Spleen (tissue), 11 donors: Measurements from ENCODE around the gene TAGLN2. TPM values are rescaled to one million over a fixed set of nuclear protein-coding genes. Genes with fewer than 3 reads are reported as not detected.

Source experiments
- DNase-seq: peaks from one replicate; pipeline ENCODE4 v3.0.0-alpha.2; 2020
- H3K27ac ChIP-seq, 8 donors: fragments of 200-600 bp; sonication (generic) in 7 of 8; 1 replicate in 4 of 8; 2 replicates in 4 of 8; pipeline versions ENCODE4 v1.5.0 to v1.8.0; 2016 to 2021; ENCODE audit warnings: inconsistent platforms in 4 of 8, mild to moderate bottlenecking in 4 of 8, moderate library complexity in 1 of 8
- H3K27me3 ChIP-seq, 7 donors: fragments of 200-600 bp; sonication (generic) in 6 of 7; replicated peaks in 1 of 7; 1 replicate in 4 of 7; 2 replicates in 3 of 7; pipeline versions ENCODE4 v1.5.0 to v1.8.0; 2016 to 2021; ENCODE audit warnings: inconsistent platforms in 3 of 7, mild to moderate bottlenecking in 1 of 7
- H3K36me3 ChIP-seq, 6 donors: fragments of 200-600 bp; sonication (generic) in 5 of 6; 1 replicate in 4 of 6; 2 replicates in 2 of 6; pipeline versions ENCODE4 v1.5.0 to v1.8.0; 2016 to 2021; ENCODE audit warnings: inconsistent platforms in 2 of 6
- H3K4me1 ChIP-seq, 6 donors: fragments of 200-600 bp; sonication (generic) in 5 of 6; 1 replicate in 3 of 6; 2 replicates in 3 of 6; pipeline versions ENCODE4 v1.5.0 to v1.8.0; 2016 to 2021; ENCODE audit warnings: inconsistent platforms in 3 of 6
- H3K4me3 ChIP-seq, 8 donors: fragments of 200-600 bp; sonication (generic) in 7 of 8; 1 replicate in 4 of 8; 2 replicates in 4 of 8; pipeline versions ENCODE4 v1.5.0 to v1.8.0; 2016 to 2021; ENCODE audit warnings: inconsistent platforms in 4 of 8, mild to moderate bottlenecking in 4 of 8, moderate library complexity in 2 of 8
- H3K9me3 ChIP-seq, 8 donors: fragments of 200-600 bp; sonication (generic) in 7 of 8; 1 replicate in 4 of 8; 2 replicates in 4 of 8; pipeline versions ENCODE4 v1.5.0 to v1.8.0; 2016 to 2021; ENCODE audit warnings: inconsistent platforms in 4 of 8
- POLR2A ChIP-seq, 3 donors: fragments of 450-650 bp; IDR thresholded peaks; one replicate each; pipeline ENCODE4 v1.5.1; 2017; ENCODE audit warnings: antibody characterized with exemption in 3 of 3, mild to moderate bottlenecking in 1 of 3
- POLR2AphosphoS5 ChIP-seq, 3 donors: sonication (generic); formaldehyde crosslinking; IDR thresholded peaks; one replicate each; pipeline ENCODE4 v1.5.1; 2017; ENCODE audit warnings: antibody characterized with exemption in 3 of 3
- whole genome bisulfite sequencing, 5 donors: extraction: QIAGEN DNeasy Blood & Tissue Kit in 3 of 5; methylation state at CpG; one replicate each; pipeline versions ENCODE4 v1.1.5 to v1.1.7; 2013 to 2018; 5-methylcytosine and 5-hydroxymethylcytosine counted together
- intact Hi-C: fragments of 100-400 bp; cut with DNase I; formaldehyde crosslinking; loops from one replicate; pipeline ENCODE4 v1.15.0; 2023; ENCODE audit warnings: low total_unique reads
- polyA plus RNA-seq, 3 donors: library from polyadenylated mRNA; stranded (reverse); fragments of 200-250 nt; gene quantifications; one replicate each; pipeline ENCODE4 v1.2.1, GENCODE V29; 2013
- total RNA-seq, 7 donors: library from RNA; depleted of rRNA in 3 of 7; stranded (reverse); fragments of >200 nt in 3 of 7; fragmentation: NEBNext Ultra II Directional in 4 of 7; extraction: Animal tissue kit (Norgen Biotek cat#: 25700) in 4 of 7; gene quantifications; one replicate each; pipeline versions ENCODE4 v1.1.0 to v1.2.1, GENCODE V29; 2016 to 2021
- TF ChIP-seq, protein P1 (sequence below), 11 experiments: fragments of 200-600 bp in 7 of 11; fragments of 450-650 bp in 4 of 11; sonication (generic) in 4 of 11; IDR thresholded peaks in 8 of 11; conservative IDR thresholded peaks in 3 of 11; 1 replicate in 7 of 11; 2 replicates in 4 of 11; pipeline versions ENCODE4 v1.4.0 to v1.8.0; 2016 to 2021; ENCODE audit warnings: antibody characterized with exemption in 11 of 11, inconsistent platforms in 4 of 11, mild to moderate bottlenecking in 1 of 11
- donor health status: healthy with polysubstance abuse.
- donor health status: DM: no; HTN: no; CAD: no; lungs with moderate emphysema.
- donor health status: DM: no; HTN: no; CAD: no.
- donor health status: Bipolar disorder and iron deficiency.
- donor health status: healthy.
- donor health status: DM: no; HTN: no; CAD: no.
- donor health status: DM: yes; HTN: yes; CAD: no.

The TAGLN2 gene
- total and polyA plus RNA-seq, 10 donors: 341 to 525 (median 411) TPM

DNA sequence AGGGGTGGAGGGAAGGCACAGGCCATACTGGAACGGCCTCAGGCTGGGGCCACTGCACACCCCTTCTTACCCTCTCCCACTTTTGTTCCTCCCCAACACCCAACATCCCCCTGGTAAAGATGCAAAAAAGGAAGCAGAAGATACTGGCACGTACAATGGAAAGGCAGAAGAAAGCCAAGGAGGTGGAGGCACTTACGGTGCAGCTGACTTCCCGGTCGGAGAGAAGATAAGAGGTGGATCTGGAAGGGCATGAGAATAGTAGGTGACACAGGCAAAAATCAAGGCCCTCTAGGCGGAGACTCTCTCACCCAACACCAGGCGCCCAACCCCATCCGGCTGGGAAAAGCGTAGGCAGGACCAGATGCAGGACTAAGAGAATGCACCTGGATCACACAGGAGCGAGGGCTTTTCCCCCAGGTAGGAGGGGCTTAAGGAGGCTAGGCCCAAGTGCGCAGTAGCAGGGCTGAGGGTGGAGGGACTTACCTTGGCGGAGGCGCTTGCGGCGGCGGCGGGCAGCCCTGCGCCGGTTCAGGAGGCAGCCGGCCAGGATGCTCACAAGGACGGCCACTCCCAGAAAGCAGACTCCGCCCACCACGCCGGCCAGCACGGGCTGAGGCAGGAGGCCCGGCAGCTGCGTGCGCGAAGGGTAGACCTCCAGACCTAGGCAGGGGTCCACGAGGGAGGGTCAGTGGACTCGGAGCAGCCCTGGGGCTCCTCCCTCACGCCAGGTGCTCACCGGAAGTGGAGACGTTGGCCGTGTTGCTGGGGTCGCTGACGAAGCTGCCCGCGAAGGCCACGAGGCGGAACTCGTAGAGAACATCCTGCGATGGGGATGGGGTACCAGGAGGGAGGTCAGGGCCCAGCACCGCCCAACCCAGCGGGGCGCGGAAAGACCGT lies 4.1 kb upstream of the TAGLN2 start:
- H3K36me3 ChIP-seq: no peaks in the 10 kb centered on the region
- intact Hi-C loops: no loop called here
- peak overlapping the region in 5 of 8 donors; percentile 7 to 60 (median 23) for H3K4me3 ChIP-seq
- 77 to 90% (median 84%) methylated on average over 39 to 48 of the region's 48 CpGs for WGBS, 5 donors
- H3K27me3 ChIP-seq: no peaks in the 10 kb centered on the region
- peaks cover 7 to 48% (median 26%) of the 10 kb centered on the region in 6 donors for H3K4me1 ChIP-seq
- H3K27ac ChIP-seq: peak overlapping the region in 5 of 8 donors; percentile 7 to 57 (median 18)
- no peaks in the 10 kb centered on the region for H3K9me3 ChIP-seq
- DNase-seq: peak; percentile 83
- peak in 2 of 3 donors; percentile 55 to 56 for TF ChIP-seq POLR2AphosphoS5 (IDR thresholded peaks at IDR 0.05)
- TF ChIP-seq POLR2A (IDR thresholded peaks at IDR 0.05): no peak

DNA sequence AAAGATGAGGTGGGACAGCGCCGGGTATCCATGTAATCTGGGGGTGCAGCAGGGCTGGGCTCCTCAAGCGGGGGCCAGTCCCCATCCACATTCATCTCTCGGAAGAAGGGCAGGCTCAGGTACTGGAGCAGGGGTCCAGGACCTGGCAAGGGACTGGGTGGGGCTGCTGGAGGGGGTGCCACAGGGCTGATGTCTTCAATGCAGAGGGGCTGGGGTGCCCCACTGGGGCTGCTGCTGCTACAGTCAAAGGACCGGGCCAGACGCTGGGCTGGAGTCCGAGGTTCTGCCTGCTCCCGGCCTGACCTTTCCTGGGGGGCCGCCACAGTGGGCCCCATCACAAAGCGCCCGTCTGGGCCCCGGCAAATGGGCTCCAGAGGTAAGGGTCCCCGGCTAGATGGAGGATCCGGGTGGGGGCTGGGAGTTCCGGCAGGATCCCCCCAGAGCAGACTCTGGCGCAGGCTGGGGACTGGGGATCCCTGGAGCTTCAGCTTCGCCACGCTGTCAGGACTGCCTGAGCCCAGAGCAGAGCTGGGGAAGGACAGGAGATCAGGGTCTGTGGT lies 3.3 kb upstream of the TAGLN2 start:
- Histone ChIP-seq H3K27ac (peak overlapping the region in 4 of 8 donors; percentile 13 to 57 (median 22)), H3K4me3 (peak overlapping the region in 3 of 8 donors; percentile 23 to 60 (median 29)), H3K36me3 (no peaks in the 10 kb centered on the region), H3K9me3 (no peaks in the 10 kb centered on the region), H3K4me1 (peaks cover 7 to 56% (median 26%) of the 10 kb centered on the region in 6 donors), H3K27me3 (no peaks in the 10 kb centered on the region)
- WGBS, 5 donors: 87 to 96% (median 94%) methylated on average over 11 to 18 of the region's 18 CpGs
- DNase-seq: peak; percentile 76
- intact Hi-C loops: no loop called here
- TF ChIP-seq, protein P1, sequence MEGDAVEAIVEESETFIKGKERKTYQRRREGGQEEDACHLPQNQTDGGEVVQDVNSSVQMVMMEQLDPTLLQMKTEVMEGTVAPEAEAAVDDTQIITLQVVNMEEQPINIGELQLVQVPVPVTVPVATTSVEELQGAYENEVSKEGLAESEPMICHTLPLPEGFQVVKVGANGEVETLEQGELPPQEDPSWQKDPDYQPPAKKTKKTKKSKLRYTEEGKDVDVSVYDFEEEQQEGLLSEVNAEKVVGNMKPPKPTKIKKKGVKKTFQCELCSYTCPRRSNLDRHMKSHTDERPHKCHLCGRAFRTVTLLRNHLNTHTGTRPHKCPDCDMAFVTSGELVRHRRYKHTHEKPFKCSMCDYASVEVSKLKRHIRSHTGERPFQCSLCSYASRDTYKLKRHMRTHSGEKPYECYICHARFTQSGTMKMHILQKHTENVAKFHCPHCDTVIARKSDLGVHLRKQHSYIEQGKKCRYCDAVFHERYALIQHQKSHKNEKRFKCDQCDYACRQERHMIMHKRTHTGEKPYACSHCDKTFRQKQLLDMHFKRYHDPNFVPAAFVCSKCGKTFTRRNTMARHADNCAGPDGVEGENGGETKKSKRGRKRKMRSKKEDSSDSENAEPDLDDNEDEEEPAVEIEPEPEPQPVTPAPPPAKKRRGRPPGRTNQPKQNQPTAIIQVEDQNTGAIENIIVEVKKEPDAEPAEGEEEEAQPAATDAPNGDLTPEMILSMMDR (IDR thresholded peaks at IDR 0.05 in 8 of 11, conservative IDR thresholded peaks at IDR 0.05 in 3 of 11): no peak
- TF ChIP-seq POLR2AphosphoS5 (IDR thresholded peaks at IDR 0.05): no peak

DNA sequence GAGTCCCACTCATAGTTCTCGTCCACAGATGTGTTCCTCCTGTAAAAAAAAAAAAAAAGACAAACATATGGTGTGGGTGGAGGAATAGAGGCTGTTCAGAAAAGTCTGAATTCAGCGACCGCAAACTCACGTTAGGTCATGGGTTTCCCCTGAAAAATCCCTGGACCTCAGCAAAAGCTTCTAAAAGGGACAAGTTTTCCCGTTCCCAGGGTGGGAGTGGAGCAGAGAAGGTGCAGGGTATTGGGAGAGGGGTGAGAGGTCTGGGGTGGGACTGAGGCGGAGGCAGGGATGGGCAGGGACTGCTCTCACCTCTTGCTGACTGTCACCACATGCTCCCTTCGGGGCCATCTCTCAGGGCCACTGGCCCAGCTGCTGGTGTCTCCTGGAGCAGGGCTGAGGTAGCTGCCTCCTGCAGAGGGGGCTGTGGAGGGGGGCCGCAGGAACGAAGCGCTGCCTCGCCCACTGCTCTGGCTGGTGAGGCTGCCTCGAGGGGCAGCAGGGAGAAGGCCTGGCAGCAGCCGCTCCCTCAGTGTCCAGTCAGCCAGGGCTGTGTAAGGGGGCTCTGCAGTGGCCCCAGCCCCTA lies 2.6 kb upstream of the TAGLN2 start:
- peak; percentile 76 for DNase-seq
- Histone ChIP-seq H3K27ac (no peak overlapping the region), H3K27me3 (no peaks in the 10 kb centered on the region), H3K4me1 (peaks cover 10 to 62% (median 31%) of the 10 kb centered on the region in 6 donors), H3K9me3 (no peaks in the 10 kb centered on the region), H3K36me3 (no peaks in the 10 kb centered on the region), H3K4me3 (no peak overlapping the region)
- WGBS, 5 donors: 70 to 90% (median 83%) methylated on average over 9 to 13 of the region's 13 CpGs
- TF ChIP-seq POLR2A (IDR thresholded peaks at IDR 0.05) (no peak), POLR2AphosphoS5 (IDR thresholded peaks at IDR 0.05) (no peak)
- TF ChIP-seq, protein P1 (IDR thresholded peaks at IDR 0.05 in 8 of 11, conservative IDR thresholded peaks at IDR 0.05 in 3 of 11): no peak
- intact Hi-C loops: no loop called here

DNA sequence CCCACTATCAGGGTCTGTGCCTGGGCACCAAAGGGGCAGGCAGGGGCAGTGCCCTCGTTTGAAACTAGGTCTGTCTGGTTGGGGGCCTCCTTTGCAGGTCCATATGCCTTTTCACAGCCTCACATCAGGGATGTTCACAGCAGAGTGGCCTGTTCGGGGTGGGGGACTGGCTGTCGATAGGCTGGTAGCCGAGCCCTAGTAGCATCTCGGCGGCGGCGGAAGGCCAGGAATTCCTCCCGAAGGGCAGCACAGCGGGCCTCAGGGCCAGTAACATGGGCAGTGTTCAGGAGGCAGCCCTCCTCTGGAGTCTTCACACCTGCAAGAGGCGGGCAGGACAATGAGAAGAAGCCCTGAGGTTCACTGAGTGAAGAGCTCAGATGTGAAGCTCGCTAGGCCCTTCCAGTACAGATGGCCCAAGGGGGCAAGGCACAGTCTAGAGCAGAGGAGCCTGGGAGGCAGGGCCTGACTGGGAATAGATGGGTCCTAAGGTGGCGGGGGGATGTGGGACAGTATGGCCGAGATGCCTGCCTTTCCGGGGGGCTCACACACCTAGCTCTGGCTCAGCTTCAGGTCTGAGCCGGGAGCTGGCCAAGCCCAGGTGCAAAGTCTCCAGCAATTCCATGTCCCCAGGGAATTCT lies 2.0 kb upstream of the TAGLN2 start:
- Histone ChIP-seq H3K4me1 (peaks cover 16 to 63% (median 35%) of the 10 kb centered on the region in 6 donors), H3K27me3 (no peaks in the 10 kb centered on the region), H3K36me3 (no peaks in the 10 kb centered on the region), H3K4me3 (no peak overlapping the region), H3K27ac (no peak overlapping the region), H3K9me3 (no peaks in the 10 kb centered on the region)
- DNase-seq: peak; percentile 78
- 87 to 94% (median 92%) methylated on average over 14 to 16 of the region's 16 CpGs for WGBS, 5 donors
- intact Hi-C loops: no loop called here
- no peak for TF ChIP-seq POLR2A (IDR thresholded peaks at IDR 0.05)
- no peak for TF ChIP-seq POLR2AphosphoS5 (IDR thresholded peaks at IDR 0.05)
- TF ChIP-seq, protein P1 (IDR thresholded peaks at IDR 0.05 in 8 of 11, conservative IDR thresholded peaks at IDR 0.05 in 3 of 11): no peak
